Activated T-cell treated with anti-CD3 and anti-CD28 coated beads for 24 hours (primary cell): ENCODE measurements around the gene SCPEP1.

Experiments used
- DNase-seq: peaks from one replicate; pipeline ENCODE4 v3.0.0-alpha.2; 2020; ENCODE audit warnings: low read depth

The SCPEP1 gene

DNA sequence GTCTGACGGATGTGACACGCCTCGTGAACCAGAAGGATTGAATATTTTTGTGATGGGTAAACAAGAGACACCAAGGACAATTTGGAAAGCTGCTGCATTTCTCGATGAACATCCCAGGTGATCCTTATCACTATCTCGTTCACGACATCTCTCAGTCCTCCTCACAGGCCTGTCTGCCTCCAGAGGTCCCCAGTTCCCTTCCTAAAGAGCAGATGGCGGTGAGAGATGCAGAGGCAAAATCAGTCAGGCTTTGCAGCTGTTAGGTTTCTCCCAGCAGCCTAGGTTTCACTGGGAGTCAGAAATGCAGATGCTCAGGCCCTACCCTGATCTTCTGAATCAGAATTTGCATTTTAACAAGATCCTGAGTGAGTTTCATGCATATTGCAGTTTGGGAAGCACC, 23.6 kb downstream of the SCPEP1 start:
- DNase-seq = no peak

GRCh38 chr17:57002904-57003303, 25.0 kb downstream of the SCPEP1 start:
- DNase-seq = no peak

DNA sequence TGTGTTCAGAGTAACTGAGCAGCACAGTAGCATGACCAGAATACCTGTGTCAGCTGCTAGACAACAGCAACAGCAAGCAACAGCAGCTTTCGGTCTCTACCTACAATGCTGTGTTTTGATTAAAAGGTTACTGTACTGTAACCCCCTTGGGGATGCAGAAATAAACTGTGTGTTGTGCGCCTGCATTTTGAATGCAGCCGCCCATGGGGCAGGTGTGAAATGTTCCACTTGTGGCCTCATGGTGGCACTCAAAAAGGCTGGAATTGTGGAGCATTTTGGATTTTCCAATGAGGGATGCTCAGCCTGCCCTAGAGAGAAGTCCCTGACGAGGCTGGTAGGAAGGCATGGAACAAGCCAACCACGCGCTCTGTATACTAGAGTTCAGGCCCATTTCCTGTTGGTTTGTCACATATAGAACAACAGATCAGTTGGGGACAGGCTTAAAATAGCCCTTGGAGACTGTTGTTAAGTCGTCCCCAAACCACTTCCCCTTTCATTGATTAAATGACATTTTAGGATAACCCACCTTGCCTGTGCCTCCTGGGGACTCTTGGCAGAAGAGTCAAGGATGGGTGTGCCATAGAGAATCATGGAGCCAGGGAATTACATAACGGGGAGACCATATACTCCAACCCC, 27.1 kb downstream of the SCPEP1 start:
- no peak for DNase-seq

DNA sequence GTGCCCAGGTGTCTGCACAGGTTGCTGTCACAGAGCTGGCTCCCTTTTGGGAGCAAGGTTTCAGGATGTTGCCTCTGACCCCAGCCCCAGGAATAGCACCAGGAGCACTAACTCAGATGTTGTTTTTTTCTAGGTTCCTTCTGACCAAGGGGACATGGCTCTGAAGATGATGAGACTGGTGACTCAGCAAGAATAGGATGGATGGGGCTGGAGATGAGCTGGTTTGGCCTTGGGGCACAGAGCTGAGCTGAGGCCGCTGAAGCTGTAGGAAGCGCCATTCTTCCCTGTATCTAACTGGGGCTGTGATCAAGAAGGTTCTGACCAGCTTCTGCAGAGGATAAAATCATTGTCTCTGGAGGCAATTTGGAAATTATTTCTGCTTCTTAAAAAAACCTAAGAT, 28.1 kb downstream of the SCPEP1 start:
- no peak for DNase-seq

- DNase-seq = no peak
These were observed 31.0 kb downstream of the SCPEP1 start for GRCh38 chr17:57008958-57009357.

DNA sequence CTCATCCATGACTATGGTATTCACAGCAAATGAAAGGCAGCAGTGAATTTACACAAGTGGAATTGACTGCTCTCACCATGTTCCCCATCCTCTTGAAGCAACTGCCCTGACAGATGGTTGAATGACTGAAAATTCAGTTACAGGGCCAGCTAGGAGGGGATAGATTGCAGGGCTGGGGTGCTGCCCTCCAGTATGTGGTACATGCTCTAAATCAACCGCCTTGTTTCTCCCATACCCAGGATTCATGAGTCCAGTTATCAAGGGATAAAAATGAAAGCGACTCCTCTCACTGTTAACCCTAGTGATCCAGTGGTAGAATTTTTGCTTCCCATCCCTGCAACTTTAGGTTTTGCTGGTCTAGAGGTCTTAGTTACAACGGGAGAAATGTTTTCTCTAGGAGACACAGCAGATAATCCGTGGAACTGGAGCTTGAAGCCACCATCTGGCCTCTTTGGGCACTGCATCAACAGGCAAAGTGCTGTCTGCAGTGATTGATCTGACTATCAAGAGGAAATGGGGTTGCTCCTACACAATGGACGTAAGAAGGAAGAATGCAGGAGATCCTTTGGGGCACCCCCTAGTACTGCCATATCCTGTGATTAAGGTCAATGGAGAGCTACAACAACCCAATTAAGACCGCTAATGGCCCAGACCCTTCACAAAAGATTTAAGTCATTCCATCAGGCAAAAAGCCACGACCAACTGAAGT, 32.0 kb downstream of the SCPEP1 start:
- DNase-seq = peak; percentile 26

- DNase-seq = no peak
These were observed 32.6 kb downstream of the SCPEP1 start for GRCh38 chr17:57010487-57010886.

GRCh38 chr17:57011491-57012015, 33.6 kb downstream of the SCPEP1 start:
- no peak for DNase-seq

GRCh38 chr17:57016071-57016763, 38.3 kb downstream of the SCPEP1 start:
- no peak for DNase-seq

- no peak for DNase-seq
These were observed 38.8 kb downstream of the SCPEP1 start for GRCh38 chr17:57016764-57017116.

GRCh38 chr17:57017625-57018024, 39.7 kb downstream of the SCPEP1 start:
- no peak for DNase-seq

DNA sequence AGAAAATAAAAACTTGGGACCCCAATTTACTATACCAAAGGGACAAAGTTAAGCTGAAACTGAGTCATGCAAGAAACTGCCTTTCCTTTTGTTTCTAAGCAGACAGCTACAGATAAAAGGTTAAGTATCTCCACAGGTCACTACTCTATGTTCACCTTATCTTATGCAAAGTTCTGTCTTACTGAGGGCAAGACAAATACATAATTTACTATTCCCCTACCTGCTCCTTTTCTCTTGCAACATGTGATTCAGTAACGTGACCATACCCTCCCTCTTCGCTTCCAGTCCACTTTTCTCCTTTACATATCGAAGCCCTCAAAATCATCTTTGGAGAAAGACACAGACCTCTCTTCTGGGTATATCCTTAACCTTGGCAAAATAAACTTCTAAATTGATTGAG, 42.3 kb downstream of the SCPEP1 start:
- no peak for DNase-seq

DNA sequence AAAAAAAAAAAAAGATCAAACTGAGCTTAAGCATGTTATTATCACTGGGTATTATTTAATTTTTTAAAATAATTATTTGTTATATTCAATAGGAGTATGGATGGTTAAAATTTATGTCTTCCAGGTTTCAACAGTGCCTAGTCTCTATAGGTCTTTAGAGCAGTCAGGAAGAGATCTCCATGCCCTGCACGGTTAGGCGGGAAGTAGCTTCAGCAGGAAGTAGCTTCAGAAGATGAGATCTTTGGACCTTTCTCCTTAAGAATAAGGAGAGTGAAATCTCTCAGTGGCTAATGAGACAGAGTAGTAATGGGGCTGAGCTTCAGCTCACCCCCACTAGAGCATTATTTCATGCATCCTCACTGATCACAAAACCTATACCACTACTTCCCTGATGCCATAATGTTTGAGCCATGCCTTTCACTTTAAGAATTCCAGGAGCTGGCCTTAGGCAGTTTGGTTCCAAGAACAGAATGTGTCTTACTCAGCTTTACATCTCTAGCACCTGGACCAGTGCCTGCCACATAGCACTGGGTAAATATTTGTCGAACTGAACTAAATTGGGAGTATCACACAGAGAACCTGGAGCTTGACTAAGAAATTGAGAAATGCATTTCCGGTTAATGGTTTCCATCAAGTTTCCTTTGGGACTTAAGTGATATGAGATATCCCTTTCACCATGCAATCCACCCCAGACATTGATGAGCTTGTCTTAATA, 43.5 kb downstream of the SCPEP1 start:
- no peak for DNase-seq

DNA sequence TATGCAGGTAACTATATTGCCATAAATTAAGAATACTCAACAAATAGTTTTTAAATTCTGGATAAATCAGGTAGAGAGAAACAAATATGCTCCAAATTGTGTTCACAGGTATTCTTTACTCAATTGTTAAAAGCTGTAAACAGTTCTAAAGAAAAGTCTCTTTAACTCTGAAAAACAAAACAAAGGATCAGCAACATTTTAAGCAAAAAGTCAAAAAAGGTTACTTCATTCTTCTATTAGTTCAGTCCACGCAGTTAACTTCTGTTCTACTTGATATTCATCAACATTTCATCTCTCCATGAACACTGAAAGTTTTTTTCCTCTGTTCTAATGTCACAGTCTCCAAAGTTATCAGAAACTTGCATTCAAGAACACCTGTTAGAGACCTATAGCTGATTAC, 47.9 kb downstream of the SCPEP1 start:
- no peak for DNase-seq

- no peak for DNase-seq
These were observed 49.9 kb downstream of the SCPEP1 start for GRCh38 chr17:57027852-57028251.

DNA sequence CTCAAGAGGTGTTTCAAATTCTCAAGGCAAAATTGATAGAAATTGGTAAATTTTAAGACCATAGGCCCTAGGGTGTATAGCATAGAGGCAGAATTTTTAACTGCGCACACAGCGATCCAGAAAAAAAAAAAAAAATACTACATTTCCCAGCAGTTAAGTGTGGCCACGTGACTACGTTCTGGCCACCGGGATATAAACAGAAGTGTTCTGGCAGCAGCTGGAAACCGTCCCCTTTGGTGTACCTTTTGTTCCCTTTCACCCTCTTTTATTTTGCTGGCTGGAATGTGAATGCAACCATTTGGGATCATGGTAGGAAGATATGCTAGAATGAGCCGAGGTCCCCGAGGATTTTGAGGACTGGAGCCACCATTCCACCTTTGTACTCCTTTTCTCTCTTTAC, 54.4 kb downstream of the SCPEP1 start:
- no peak for DNase-seq

GRCh38 chr17:57033296-57033695, 55.4 kb downstream of the SCPEP1 start:
- no peak for DNase-seq

- no peak for DNase-seq
These were observed 57.1 kb downstream of the SCPEP1 start for GRCh38 chr17:57034807-57035754.

GRCh38 chr17:57035971-57036481, 58.1 kb downstream of the SCPEP1 start:
- no peak for DNase-seq

DNA sequence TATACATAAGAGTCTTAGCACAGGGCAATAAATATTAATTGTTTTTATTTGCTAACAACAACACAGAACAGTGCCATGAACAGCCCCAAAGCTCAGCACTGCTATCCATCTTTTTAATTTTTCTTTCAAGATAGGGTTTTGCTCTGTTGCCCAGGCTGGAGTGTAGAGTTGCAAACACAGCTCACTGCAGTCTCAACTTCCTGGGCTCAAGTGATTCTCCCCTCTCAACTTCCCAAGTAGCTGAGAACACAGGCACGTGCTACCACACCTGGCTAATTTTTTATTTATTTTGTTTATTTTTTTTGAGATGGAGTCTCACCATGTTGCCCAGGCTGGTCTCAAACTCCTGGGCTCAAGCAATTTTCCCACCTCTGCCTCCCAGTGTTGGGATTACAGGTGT, 59.5 kb downstream of the SCPEP1 start:
- DNase-seq = no peak

- no peak for DNase-seq
These were observed 60.6 kb downstream of the SCPEP1 start for GRCh38 chr17:57038486-57038885.
